NCI-H524 (cell line): Measurements from ENCODE around the gene KCNQ5.
"Not testable (repeated sequence)": the region's sequence is repeated elsewhere in the genome, so short reads cannot be mapped to it uniquely, and the experiment has no call there.

Source experiments
- DNase-seq, 2 experiments: peaks; one replicate each; lab custom pipeline; 2025; lab: John Stamatoyannopoulos, UW

Gene KCNQ5

GRCh38 chr6:72844614-72845013 is 222.8 kb downstream of the KCNQ5 start:
- DNase-seq = no peak

DNA sequence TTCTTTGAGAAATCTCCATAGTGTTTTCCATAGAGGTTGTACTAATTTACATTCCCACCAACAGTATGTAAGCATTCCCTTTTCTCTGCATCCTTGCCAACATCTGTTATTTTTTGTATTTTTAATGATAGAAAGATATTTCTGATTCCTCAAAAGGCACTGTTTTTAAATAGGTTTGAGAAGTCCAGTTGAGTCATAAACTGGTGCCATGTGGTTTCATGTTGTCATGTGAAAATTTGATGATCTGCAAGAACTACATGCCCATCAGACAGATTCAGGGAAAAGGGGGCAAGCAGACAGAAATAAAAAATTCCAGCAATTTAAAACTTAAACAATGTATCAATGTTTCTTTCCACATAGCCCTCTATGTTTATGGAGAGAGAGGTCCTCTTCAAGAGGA is 227.5 kb downstream of the KCNQ5 start:
- DNase-seq = no peak

DNA sequence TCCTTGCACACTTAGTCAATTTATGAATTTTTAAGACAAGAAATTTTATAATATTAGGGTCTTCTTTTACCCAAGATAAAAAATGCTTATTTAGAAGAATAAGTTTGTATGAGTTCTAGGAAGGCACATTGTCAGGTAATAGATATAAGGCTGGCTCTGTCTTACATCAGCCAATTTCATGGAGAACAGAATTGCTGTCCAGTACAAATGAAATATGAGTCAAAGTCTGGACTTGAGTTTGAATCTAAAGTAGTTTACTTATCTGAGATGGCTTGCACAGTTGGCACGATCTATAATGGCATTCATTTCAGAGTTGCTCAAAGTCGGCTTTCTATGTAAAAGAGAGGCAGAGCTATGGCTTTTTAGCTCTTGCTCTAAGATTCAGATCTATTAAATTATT is 228.2 kb downstream of the KCNQ5 start:
- no peak for DNase-seq

GRCh38 chr6:72850469-72850868 is 228.6 kb downstream of the KCNQ5 start:
- DNase-seq = no peak

DNA sequence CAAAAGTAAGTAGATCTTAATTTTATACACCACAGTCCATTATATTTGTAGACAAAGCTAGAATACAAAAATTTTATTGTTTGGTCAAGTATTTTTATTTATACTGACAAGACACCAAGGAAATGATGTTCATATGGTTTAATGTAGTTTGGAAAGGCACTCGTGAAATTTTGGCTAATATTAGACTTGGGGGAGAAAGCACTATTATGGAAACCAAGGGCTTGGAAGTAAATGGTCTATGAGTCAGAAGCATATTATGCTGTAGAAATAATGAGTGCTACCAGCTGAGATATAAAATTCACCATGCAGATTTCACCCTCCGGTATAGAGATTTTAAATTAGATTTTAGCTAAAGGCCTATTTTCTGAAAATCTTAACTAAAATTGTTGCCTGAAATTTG is 233.6 kb downstream of the KCNQ5 start:
- no peak for DNase-seq

- no peak for DNase-seq
Observed at GRCh38 chr6:72856801-72857200, 234.9 kb downstream of the KCNQ5 start.

GRCh38 chr6:72857791-72858585 is 236.1 kb downstream of the KCNQ5 start:
- no peak for DNase-seq

DNA sequence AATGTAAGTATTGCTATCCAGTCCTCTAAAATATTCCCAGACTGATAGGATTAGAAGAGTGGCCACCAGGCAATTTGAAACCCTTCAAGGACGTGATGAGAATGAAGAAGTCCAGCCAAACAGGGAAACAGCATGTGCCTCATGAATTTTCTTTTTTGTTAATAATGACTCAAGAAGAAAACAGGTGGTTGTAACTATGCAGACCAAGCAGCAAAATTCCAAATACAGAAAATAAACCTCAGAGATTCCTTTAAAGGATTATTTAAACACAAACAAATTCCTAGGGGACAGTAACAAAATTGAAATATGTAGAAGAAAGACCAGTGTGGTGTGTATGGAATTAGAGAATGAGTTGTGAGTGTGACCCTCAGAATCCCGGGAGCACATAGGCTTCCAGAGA is 239.2 kb downstream of the KCNQ5 start:
- no peak for DNase-seq

DNA sequence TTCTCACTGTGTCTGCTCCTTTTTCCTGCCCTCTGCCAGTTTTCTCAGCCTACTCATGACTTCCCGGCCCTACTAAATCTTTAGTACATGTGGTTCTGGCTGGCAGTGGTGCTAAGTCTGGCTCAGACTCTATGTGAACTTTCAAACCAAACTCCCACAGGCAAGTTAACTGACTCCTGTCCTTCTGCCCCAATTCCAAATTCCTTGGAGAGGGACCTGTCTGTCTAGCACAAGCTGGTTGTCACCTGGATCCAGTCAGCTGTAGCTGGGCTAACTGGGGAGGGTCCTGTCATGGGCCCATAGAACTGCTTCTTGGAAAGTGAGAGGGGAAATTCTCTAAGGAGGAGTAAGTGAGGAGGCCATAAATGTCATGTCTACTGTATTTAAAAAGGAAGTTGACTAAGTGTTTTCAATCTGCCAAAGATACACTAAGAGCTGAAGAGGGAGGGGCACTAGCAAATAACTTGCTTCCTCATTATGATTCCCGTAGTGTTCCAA is 240.1 kb downstream of the KCNQ5 start:
- no peak for DNase-seq

- DNase-seq = peak in 1 of 2 experiments; percentile 35
Observed at GRCh38 chr6:72863131-72863530, 241.3 kb downstream of the KCNQ5 start.

- no peak for DNase-seq
Observed at GRCh38 chr6:72864236-72864635, 242.4 kb downstream of the KCNQ5 start.

GRCh38 chr6:72864799-72865198 is 242.9 kb downstream of the KCNQ5 start:
- no peak for DNase-seq

DNA sequence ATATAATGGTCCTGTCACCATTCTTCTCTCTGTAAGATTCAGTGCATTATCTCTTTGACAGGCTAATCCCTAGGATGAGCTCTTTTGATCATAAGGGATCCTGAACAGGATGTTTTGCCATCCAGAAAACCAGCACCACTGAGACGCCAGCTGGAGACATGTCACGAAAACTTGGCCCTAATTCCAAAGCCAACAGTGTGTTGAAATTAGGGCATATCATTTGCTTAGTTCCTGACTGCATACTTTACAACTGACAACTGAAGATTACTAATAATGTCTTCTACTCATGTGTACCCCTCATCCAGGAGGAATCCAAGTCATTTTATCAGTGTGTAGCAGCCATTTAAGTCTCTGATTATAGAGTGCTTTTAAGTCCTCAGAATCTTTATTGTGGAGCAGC is 243.6 kb downstream of the KCNQ5 start:
- DNase-seq = no peak

DNA sequence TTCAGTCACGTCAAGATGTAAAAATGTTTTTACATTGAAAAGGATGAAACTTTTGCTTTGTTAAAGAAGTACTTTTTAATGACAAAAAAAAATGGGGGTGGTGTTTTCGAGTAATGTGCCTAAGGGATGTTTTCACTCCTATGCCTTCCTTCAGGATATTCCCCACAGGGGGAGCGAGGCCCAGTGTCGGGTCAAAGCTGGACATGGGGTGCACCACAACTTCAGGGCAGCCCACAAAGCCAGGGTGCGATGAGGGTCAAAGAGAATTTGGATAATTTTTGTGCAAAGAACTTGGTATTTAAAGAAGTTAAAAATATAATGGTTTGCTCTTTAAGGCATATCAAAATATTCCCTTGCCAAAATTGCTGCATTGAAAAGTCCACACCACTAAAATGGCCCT is 247.8 kb downstream of the KCNQ5 start:
- no peak for DNase-seq

DNA sequence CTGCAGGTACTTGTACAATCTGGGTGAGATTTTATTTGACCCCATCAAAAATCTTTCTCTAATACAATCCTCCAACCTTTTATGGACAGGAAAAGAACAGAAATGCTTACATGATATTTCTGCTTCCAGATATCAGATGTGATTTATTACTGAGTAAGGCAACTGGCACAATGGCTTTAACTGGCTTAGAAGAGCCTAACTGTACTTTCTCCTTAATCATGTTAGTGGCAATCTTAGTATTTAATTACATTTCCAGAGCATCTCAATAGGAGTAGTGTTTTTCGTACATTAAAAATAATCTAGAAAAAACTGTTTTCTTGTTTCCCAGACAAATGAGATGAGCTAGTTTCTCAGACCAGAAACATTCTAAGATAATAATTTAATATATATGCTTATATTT is 251.6 kb downstream of the KCNQ5 start:
- DNase-seq = peak in 1 of 2 experiments; percentile 26

DNA sequence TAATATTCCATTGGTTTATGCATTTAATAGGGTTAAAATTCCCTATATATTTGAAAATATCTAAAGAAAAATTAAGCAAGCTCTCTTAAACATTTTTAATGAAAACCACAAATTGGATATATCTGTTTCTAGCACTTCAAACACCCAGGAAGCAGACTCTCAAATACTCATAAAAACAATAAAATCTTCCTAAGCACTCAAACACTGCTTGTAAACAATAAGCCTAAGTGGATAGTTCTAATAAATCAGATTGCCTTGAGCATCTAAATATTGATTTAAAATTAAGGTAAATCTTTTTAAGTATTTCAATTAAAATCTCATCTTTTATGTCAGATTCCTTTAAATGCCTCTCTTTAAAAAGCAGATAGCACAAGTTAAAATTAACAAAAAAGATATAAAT is 254.4 kb downstream of the KCNQ5 start:
- DNase-seq = no peak

- DNase-seq = no peak
Observed at GRCh38 chr6:72886170-72886569, 264.3 kb downstream of the KCNQ5 start.

DNA sequence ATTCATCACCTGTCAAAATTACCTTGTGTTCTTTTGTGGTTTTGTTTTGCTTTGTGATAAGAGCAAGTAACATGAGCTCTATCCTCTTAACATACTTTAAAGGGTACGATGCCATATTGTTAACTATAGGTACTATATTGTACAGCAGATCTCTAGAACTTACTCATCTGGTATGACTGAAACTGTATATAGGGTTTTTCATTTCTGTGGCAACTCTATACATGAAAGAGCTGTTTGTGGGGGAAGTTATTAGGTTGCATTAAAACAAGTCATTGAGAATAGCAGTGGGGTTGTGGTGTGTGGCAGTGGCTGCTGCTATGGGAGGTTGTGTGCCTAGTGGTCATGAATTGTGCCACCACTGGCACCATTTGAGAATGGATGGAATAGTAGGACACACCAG is 268.4 kb downstream of the KCNQ5 start:
- no peak for DNase-seq

DNA sequence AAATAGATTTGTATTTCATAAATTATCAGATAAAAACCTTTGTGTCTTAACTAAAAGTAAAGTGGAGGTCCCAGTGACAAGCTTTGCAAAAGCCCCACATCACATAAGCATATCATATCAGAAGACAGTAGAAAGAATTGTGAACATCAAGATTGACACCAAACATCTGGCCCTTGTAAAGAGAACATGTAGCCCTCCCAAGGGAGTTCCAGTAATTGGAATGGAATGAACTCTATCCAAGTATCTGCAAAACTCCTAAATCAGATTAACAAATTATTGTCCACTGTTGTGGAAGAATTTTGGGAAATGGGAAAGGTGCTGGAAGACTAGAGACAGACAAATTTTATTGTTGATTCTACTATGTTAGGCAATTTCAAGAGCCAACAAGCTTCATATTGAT is 268.8 kb downstream of the KCNQ5 start:
- peak in 1 of 2 experiments; percentile 13 for DNase-seq

- no peak for DNase-seq
Observed at GRCh38 chr6:72892901-72893300, 271.0 kb downstream of the KCNQ5 start.

DNA sequence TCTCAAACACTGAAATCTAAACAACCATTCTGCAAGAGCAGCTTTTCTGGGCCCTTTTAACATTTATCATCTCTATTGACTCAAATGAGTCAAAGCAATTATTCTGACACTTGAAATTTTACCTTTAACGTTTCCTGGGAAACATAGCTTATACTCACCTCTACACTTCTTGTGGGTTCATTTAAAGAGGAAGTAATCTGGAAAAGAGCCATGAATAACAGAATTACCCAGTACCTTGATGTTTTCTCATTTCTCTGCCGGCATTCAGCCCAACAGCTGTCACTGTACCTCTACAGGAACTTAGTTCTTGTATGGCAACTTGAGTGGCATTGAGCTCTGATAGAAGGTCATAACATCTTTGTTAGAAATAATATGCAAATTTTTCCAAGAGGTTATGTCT is 272.2 kb downstream of the KCNQ5 start:
- no peak for DNase-seq

- DNase-seq = not testable (repeated sequence)
Observed at GRCh38 chr6:72898313-72898712, 276.4 kb downstream of the KCNQ5 start.

DNA sequence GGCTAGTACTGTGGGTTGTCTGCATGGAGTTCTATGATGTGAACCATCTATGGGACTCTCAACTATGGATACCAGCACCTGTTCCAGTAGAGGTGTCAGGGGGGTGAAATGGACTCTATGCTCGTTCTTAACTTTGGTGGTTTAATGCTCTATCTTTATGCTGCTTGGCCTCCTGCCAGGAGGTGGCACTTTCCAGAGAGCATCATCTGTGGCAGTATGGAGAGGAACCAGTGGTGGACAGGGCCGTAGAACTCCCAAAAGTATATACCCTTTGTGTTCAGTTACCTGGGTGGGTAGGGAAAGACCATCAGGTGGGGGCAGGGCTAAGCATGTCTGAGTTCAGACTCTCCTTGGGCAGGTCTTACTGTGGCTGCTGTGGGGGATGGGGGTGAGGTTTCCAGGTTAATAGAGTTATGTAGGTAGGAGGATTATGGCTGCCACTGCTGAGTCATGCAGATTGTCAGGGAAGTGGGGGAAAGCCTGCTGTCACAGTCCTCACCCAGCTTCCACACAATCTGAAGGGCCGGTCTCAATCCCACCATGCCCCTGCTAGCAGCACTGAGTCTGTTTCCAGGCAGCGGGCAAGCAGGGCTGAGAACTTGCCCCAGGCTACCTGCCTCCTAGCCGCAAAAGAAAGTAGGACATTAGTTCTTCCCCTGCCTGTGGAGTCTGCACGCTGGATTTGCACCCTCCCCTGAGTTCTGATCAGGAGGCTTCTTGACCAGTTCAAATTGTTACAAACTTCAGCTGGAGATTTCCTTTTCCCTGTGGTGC is 284.0 kb downstream of the KCNQ5 start:
- DNase-seq = no peak
